Neural cell (in vitro differentiated cells): Measurements from ENCODE around the gene AGBL4.

ENCODE experiments used
- CTCF ChIP-seq: fragments of 450-650 bp; IDR thresholded peaks from 2 replicates; pipeline ENCODE4 v1.5.1; 2014; ENCODE audit warnings: antibody characterized with exemption, mild to moderate bottlenecking, moderate library complexity; ENCODE audit not compliant: poor library complexity, severe bottlenecking
- EP300 ChIP-seq: fragments of 450-650 bp; conservative IDR thresholded peaks from 2 replicates; pipeline ENCODE4 v1.6.1; 2014; ENCODE audit warnings: antibody characterized with exemption, mild to moderate bottlenecking, moderate library complexity; ENCODE audit not compliant: poor library complexity, severe bottlenecking
- RAD21 ChIP-seq: fragments of 450-650 bp; conservative IDR thresholded peaks from 2 replicates; pipeline ENCODE4 v1.6.1; 2014; ENCODE audit warnings: antibody characterized with exemption, mild to moderate bottlenecking, moderate library complexity
- TAF1 ChIP-seq: IDR thresholded peaks from 2 replicates; pipeline ENCODE4 v1.6.1; 2012; ENCODE audit warnings: low read depth
- TF ChIP-seq, protein P1 (sequence below): IDR thresholded peaks from 2 replicates; pipeline ENCODE4 v1.6.1; 2012; ENCODE audit warnings: borderline replicate concordance

DNA sequence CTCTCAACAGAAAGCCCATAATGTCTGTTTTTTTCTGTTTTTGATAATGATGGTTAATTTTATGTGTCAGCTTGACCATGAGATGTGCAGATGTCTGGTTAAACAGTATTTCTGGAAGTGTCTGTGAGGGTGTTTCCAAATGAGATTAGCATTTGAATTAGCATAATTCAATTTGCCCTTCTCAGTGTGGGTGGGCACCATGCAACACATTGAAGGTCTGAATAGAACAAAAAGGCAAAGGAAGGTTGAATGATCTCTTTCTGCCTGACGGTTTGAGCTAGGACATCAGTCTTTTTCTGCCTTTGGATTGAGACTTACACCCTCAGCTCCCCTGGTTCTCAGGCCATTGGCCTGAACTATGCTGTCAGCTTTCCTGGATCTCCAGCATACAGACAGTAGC lies 1516.9 kb downstream of the AGBL4 start:
- TF ChIP-seq EP300 (no peak), RAD21 (no peak), CTCF (no peak), TAF1 (no peak)
- TF ChIP-seq, protein P1, sequence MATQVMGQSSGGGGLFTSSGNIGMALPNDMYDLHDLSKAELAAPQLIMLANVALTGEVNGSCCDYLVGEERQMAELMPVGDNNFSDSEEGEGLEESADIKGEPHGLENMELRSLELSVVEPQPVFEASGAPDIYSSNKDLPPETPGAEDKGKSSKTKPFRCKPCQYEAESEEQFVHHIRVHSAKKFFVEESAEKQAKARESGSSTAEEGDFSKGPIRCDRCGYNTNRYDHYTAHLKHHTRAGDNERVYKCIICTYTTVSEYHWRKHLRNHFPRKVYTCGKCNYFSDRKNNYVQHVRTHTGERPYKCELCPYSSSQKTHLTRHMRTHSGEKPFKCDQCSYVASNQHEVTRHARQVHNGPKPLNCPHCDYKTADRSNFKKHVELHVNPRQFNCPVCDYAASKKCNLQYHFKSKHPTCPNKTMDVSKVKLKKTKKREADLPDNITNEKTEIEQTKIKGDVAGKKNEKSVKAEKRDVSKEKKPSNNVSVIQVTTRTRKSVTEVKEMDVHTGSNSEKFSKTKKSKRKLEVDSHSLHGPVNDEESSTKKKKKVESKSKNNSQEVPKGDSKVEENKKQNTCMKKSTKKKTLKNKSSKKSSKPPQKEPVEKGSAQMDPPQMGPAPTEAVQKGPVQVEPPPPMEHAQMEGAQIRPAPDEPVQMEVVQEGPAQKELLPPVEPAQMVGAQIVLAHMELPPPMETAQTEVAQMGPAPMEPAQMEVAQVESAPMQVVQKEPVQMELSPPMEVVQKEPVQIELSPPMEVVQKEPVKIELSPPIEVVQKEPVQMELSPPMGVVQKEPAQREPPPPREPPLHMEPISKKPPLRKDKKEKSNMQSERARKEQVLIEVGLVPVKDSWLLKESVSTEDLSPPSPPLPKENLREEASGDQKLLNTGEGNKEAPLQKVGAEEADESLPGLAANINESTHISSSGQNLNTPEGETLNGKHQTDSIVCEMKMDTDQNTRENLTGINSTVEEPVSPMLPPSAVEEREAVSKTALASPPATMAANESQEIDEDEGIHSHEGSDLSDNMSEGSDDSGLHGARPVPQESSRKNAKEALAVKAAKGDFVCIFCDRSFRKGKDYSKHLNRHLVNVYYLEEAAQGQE, result no peak
